ENCODE results near the gene SH2D7.
A peak's percentile ranks its signal among the peaks of the same experiment; 100 is the strongest.
"Not testable (repeated sequence)": the region's sequence is repeated elsewhere in the genome, so short reads cannot be mapped to it uniquely, and the experiment has no call there.

Gene SH2D7

DNA sequence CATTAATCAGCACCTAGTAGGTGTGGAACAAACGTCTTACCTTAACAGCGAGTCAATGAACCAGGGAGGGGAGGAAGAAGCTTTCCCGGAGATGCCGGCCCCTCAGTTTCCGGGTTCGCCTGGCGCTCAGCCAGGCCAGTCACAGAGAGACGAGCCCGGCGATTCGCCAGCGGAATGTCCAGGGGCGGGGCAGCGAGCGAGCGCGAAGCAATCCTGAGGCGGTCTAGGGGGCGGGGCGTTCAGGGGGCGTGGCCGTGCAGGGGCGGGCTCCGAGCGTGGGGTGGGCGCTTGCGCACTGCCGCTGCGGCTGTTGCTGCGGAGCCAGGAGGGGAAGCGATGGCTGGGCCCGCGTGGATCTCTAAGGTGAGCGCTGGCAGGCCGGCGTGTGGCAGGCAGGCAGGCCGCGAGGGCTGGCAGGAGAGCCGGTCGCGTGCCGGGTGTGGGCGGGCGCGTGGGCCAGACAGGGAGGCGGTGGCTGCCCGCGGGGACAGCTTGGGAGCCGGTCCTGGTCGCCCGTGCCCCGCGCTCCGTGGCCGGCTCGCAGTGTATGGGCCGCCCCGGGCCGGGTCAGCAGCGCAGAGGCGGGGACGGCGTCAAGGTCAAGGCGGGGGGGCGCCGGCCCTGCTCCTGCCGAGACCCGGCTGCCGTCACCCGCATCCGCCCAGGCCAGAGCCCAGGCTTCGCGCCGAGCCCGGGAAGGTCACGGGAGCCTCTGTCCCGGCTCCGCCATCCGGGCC is 56.9 kb downstream of the SH2D7 start, which contains the start of gene IDH3A:
IDH3A (plus strand) TSS at position 295 of the 737 bp plus-strand sequence; CDS start at position 337, 42 bp downstream.
- peak; percentile 96 for ATAC-seq
- TF ChIP-seq ZNF8 (CRISPR knock-in tag; IDR thresholded peaks at IDR 0.05) (no peak), PPARA (CRISPR knock-in tag; IDR thresholded peaks at IDR 0.05; ENCODE audit: borderline replicate concordance) (no peak), ESRRG (CRISPR knock-in tag; IDR thresholded peaks at IDR 0.05) (no peak), ZC3H10 (CRISPR knock-in tag; IDR thresholded peaks at IDR 0.05) (no peak), ZNF565 (CRISPR knock-in tag; conservative IDR thresholded peaks at IDR 0.05; ENCODE audit: low read depth) (no peak), OSR1 (CRISPR knock-in tag; IDR thresholded peaks at IDR 0.05) (no peak), CREB5 (CRISPR knock-in tag; IDR thresholded peaks at IDR 0.05; ENCODE audit: low read depth) (no peak)
- TF ChIP-seq, protein P1, sequence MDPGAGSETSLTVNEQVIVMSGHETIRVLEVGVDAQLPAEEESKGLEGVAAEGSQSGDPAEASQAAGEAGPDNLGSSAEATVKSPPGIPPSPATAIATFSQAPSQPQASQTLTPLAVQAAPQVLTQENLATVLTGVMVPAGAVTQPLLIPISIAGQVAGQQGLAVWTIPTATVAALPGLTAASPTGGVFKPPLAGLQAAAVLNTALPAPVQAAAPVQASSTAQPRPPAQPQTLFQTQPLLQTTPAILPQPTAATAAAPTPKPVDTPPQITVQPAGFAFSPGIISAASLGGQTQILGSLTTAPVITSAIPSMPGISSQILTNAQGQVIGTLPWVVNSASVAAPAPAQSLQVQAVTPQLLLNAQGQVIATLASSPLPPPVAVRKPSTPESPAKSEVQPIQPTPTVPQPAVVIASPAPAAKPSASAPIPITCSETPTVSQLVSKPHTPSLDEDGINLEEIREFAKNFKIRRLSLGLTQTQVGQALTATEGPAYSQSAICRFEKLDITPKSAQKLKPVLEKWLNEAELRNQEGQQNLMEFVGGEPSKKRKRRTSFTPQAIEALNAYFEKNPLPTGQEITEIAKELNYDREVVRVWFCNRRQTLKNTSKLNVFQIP (CRISPR knock-in tag; IDR thresholded peaks at IDR 0.05; ENCODE audit: borderline replicate concordance, low read depth): no peak

GRCh38 chr15:78149805-78150751 is 57.7 kb downstream of the SH2D7 start:
- peak; percentile 43 for ATAC-seq
- TF ChIP-seq OSR1 (CRISPR knock-in tag; IDR thresholded peaks at IDR 0.05): no peak
- TF ChIP-seq, protein P2, sequence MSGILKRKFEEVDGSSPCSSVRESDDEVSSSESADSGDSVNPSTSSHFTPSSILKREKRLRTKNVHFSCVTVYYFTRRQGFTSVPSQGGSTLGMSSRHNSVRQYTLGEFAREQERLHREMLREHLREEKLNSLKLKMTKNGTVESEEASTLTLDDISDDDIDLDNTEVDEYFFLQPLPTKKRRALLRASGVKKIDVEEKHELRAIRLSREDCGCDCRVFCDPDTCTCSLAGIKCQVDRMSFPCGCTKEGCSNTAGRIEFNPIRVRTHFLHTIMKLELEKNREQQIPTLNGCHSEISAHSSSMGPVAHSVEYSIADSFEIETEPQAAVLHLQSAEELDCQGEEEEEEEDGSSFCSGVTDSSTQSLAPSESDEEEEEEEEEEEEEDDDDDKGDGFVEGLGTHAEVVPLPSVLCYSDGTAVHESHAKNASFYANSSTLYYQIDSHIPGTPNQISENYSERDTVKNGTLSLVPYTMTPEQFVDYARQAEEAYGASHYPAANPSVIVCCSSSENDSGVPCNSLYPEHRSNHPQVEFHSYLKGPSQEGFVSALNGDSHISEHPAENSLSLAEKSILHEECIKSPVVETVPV (CRISPR knock-in tag; IDR thresholded peaks at IDR 0.05): no peak

- not testable (repeated sequence) for ATAC-seq
These were observed 58.7 kb downstream of the SH2D7 start for GRCh38 chr15:78151075-78151474.
